Endothelial cell of umbilical vein (primary cell): ENCODE results near the gene ETFBKMT. TPM values are rescaled to one million over a fixed set of nuclear protein-coding genes. Genes with fewer than 3 reads are reported as not detected.
"Not testable (repeated sequence)": the region's sequence is repeated elsewhere in the genome, so short reads cannot be mapped to it uniquely, and the experiment has no call there.

Experiments used
- BruUV-seq: library from RNA; stranded (reverse); fragments of 400-500 nt; replicated peaks from 2 replicates; lab custom pipeline; 2021; lab: Mats Ljungman, UMichigan
- CTCF ChIA-PET: fragments of 300-600, 350-600 bp; sonication (Branson Sonifier 250); formaldehyde crosslinking; loops from one replicate; lab custom pipeline; 2021; ENCODE audit warnings: antibody characterized with exemption, inconsistent platforms; lab: Charles Lee
- POLR2A ChIA-PET: fragments of 300-600, 350-600 bp; sonication (Branson Sonifier 250); formaldehyde crosslinking; loops from one replicate; lab custom pipeline; 2021; ENCODE audit warnings: antibody characterized with exemption, inconsistent platforms; lab: Charles Lee
- DNase-seq: peaks from one replicate; pipeline ENCODE4 v3.0.0-alpha.2; 2011; ENCODE audit warnings: low read depth, low spot score
- FAIRE-seq: peaks from 2 replicates; lab custom pipeline; 2011; peaks lifted over from hg19 to GRCh38; lab: Jason Lieb, UNC
- H2AFZ ChIP-seq: 2 replicates; pipeline ENCODE4 v1.6.0; 2012; ENCODE audit warnings: low read depth, low read length, control low read depth, inconsistent platforms
- H3K27ac ChIP-seq: 2 replicates; pipeline ENCODE4 v1.5.1; 2011; ENCODE audit warnings: low read depth, mild to moderate bottlenecking, control low read depth, low read length, moderate library complexity; ENCODE audit not compliant: insufficient read depth
- H3K27me3 ChIP-seq, 2 experiments: 2 replicates each; pipeline versions ENCODE4 v1.6.0 to v1.6.1; 2011; ENCODE audit warnings: low read length in 2 of 2, mixed read lengths in 1 of 2; ENCODE audit not compliant: control insufficient read depth in 2 of 2, insufficient read depth in 2 of 2
- H3K36me3 ChIP-seq, 2 experiments: 2 replicates in 1 of 2; 3 replicates in 1 of 2; pipeline ENCODE4 v1.5.1; 2011; ENCODE audit warnings: low read length in 2 of 2, mild to moderate bottlenecking in 1 of 2, moderate library complexity in 1 of 2; ENCODE audit not compliant: control insufficient read depth in 2 of 2, insufficient read depth in 2 of 2; ENCODE audit errors: extremely low read depth in 1 of 2
- H3K4me1 ChIP-seq: 3 replicates; pipeline ENCODE4 v1.5.1; 2011; ENCODE audit warnings: mild to moderate bottlenecking, low read length; ENCODE audit not compliant: control insufficient read depth, insufficient read depth; ENCODE audit errors: extremely low read depth
- H3K4me2 ChIP-seq: 2 replicates; pipeline ENCODE4 v1.6.1; 2011; ENCODE audit warnings: low read length, control low read depth, mixed read lengths; ENCODE audit not compliant: insufficient read depth
- H3K4me3 ChIP-seq, 3 experiments: fragments of 200-600 bp in 1 of 3; sonication (generic), shearing (Covaris generic) in 1 of 3; replicated peaks in 1 of 3; 2 replicates each; pipeline ENCODE4 v1.5.1; 2011 to 2016; ENCODE audit warnings: control low read depth in 3 of 3, low read length in 3 of 3, mild to moderate bottlenecking in 2 of 3, inconsistent platforms in 1 of 3, low read depth in 1 of 3, moderate library complexity in 1 of 3; ENCODE audit not compliant: insufficient read depth in 1 of 3
- H3K79me2 ChIP-seq: 2 replicates; pipeline ENCODE4 v1.6.0; 2012; ENCODE audit warnings: low read length, inconsistent platforms; ENCODE audit not compliant: control insufficient read depth, insufficient read depth
- H3K9ac ChIP-seq: replicated peaks from 2 replicates; pipeline ENCODE3; 2011; ENCODE audit warnings: low read length, control low read depth; ENCODE audit not compliant: insufficient read depth; ENCODE audit errors: extremely low read depth
- H3K9me1 ChIP-seq: replicated peaks from 3 replicates; pipeline ENCODE4 v1.6.0; 2011; ENCODE audit warnings: mild to moderate bottlenecking, low read length; ENCODE audit not compliant: control insufficient read depth, insufficient read depth; ENCODE audit errors: extremely low read depth
- H3K9me3 ChIP-seq: replicated peaks from 2 replicates; pipeline ENCODE4 v1.5.1; 2012; ENCODE audit warnings: low read length, inconsistent platforms; ENCODE audit not compliant: control insufficient read depth, insufficient read depth
- H4K20me1 ChIP-seq: replicated peaks from 2 replicates; pipeline ENCODE3; 2011; ENCODE audit warnings: mild to moderate bottlenecking, low read length; ENCODE audit not compliant: control insufficient read depth, insufficient read depth; ENCODE audit errors: extremely low read depth
- EZH2 ChIP-seq: IDR thresholded peaks from 2 replicates; pipeline ENCODE4 v1.6.1; 2012; ENCODE audit warnings: borderline replicate concordance, low read depth, mild to moderate bottlenecking, moderate library complexity, low read length, inconsistent platforms; ENCODE audit not compliant: severe bottlenecking
- FOS ChIP-seq: IDR thresholded peaks from 2 replicates; pipeline ENCODE4 v1.6.1; 2011; ENCODE audit warnings: mild to moderate bottlenecking, low read length, moderate library complexity, borderline replicate concordance; ENCODE audit not compliant: insufficient read depth
- GATA2 ChIP-seq: IDR thresholded peaks from 2 replicates; pipeline ENCODE4 v1.7.0; 2011; ENCODE audit warnings: low read depth, mild to moderate bottlenecking, moderate library complexity, mixed read lengths, low read length; ENCODE audit not compliant: insufficient read length, insufficient read depth
- JUN ChIP-seq: IDR thresholded peaks from 2 replicates; pipeline ENCODE4 v1.6.1; 2011; ENCODE audit warnings: borderline replicate concordance, low read depth; ENCODE audit not compliant: insufficient read length, insufficient read depth
- MYC ChIP-seq: IDR thresholded peaks from one replicate; pipeline ENCODE4 v1.6.1; 2011; ENCODE audit warnings: mild to moderate bottlenecking, low read depth, low read length
- POLR2A ChIP-seq: IDR thresholded peaks from 2 replicates; pipeline ENCODE4 v1.6.1; 2012; ENCODE audit warnings: low read depth, mild to moderate bottlenecking, control low read depth, low read length
- POLR2AphosphoS5 ChIP-seq: IDR thresholded peaks from 2 replicates; pipeline ENCODE4 v1.6.1; 2012; ENCODE audit warnings: low read depth, mild to moderate bottlenecking, control low read depth, low read length, moderate library complexity; ENCODE audit not compliant: insufficient read depth
- dilution Hi-C: fragments of 300-500 bp; cut with MboI; formaldehyde crosslinking; loops from one replicate; pipeline ENCODE4 v1.15.0; 2019; ENCODE audit warnings: low sequenced_read_pairs; ENCODE audit not compliant: extremely low pct_ligation_motif_present
- intact Hi-C: fragments of 100-400 bp; cut with micrococcal nuclease; formaldehyde crosslinking; loops from one replicate; pipeline ENCODE4 v1.10.0; 2022
- polyA plus RNA-seq, 4 experiments: library from polyadenylated mRNA; depleted of rRNA in 3 of 4; stranded (reverse) in 3 of 4; unstranded in 1 of 4; fragments of >200 nt; gene quantifications; 2 replicates each; pipeline versions ENCODE4 v1.2.1 to v1.2.3, GENCODE V29; 2011 to 2012; ENCODE audit warnings: missing spikeins in 1 of 4
- total RNA-seq: library from RNA; stranded (reverse); gene quantifications from 2 replicates; pipeline ENCODE4 v1.2.3, GENCODE V29; 2021
- TF ChIP-seq, protein P1 (sequence below): IDR thresholded peaks from 2 replicates; pipeline ENCODE4 v1.6.1; 2011; ENCODE audit not compliant: insufficient read depth, insufficient read length
- TF ChIP-seq, protein P2 (sequence below), 2 donors: IDR thresholded peaks; 1 replicate in 1 of 2; 2 replicates in 1 of 2; pipeline ENCODE4 v1.5.1; 2011; ENCODE audit warnings: low read length in 2 of 2, mild to moderate bottlenecking in 2 of 2, moderate library complexity in 2 of 2, control low read depth in 1 of 2, inconsistent platforms in 1 of 2, low read depth in 1 of 2; ENCODE audit not compliant: insufficient read depth in 1 of 2; ENCODE audit errors: extremely low read depth in 1 of 2

The ETFBKMT gene
- total and polyA plus RNA-seq, 2 donors (not counting 3 experiments of a cell fraction or from before 2014, with no cell fraction given), result 1.4 to 3.1 TPM

GRCh38 chr12:31687101-31687527 lies 27.6 kb downstream of the ETFBKMT start:
- Histone ChIP-seq H3K27me3 (no peaks in the 10 kb centered on the region), H2AFZ (no peak overlapping the region), H3K9me3 (no peaks in the 10 kb centered on the region), H4K20me1 (no peaks in the 10 kb centered on the region), H3K4me2 (no peak overlapping the region), H3K27ac (no peak overlapping the region), H3K4me1 (no peaks in the 10 kb centered on the region), H3K9me1 (no peaks in the 10 kb centered on the region), H3K36me3 (no peaks in the 10 kb centered on the region), H3K4me3 (no peak overlapping the region), H3K79me2 (no peaks in the 10 kb centered on the region), H3K9ac (no peak overlapping the region)
- dilution Hi-C loops (no loop called here), intact Hi-C loops (loop anchor here (10.0 kb wide), 1 partner anchor 188 kb away; no protein-coding TSS in a partner anchor)
- ChIA-PET CTCF (interaction anchor here (1.6 kb wide), 1 partner anchor 11 kb away, joined by 3 read pairs; no protein-coding TSS in a partner anchor), POLR2A (no interaction called here)
- TF ChIP-seq POLR2A, result no peak
- TF ChIP-seq MYC, result no peak
- TF ChIP-seq, protein P1, sequence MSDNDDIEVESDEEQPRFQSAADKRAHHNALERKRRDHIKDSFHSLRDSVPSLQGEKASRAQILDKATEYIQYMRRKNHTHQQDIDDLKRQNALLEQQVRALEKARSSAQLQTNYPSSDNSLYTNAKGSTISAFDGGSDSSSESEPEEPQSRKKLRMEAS, result no peak
- TF ChIP-seq GATA2, result no peak
- no peak for TF ChIP-seq POLR2AphosphoS5
- TF ChIP-seq EZH2, result no peak
- no peak for TF ChIP-seq FOS
- TF ChIP-seq, protein P2, sequence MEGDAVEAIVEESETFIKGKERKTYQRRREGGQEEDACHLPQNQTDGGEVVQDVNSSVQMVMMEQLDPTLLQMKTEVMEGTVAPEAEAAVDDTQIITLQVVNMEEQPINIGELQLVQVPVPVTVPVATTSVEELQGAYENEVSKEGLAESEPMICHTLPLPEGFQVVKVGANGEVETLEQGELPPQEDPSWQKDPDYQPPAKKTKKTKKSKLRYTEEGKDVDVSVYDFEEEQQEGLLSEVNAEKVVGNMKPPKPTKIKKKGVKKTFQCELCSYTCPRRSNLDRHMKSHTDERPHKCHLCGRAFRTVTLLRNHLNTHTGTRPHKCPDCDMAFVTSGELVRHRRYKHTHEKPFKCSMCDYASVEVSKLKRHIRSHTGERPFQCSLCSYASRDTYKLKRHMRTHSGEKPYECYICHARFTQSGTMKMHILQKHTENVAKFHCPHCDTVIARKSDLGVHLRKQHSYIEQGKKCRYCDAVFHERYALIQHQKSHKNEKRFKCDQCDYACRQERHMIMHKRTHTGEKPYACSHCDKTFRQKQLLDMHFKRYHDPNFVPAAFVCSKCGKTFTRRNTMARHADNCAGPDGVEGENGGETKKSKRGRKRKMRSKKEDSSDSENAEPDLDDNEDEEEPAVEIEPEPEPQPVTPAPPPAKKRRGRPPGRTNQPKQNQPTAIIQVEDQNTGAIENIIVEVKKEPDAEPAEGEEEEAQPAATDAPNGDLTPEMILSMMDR (IDR thresholded peaks at IDR 0.05; ENCODE audit: extremely low read depth in 1 of 2, insufficient read depth in 1 of 2, low read depth in 1 of 2, low read length in 2 of 2), result no peak
- TF ChIP-seq JUN, result no peak
- DNase-seq (no peak), FAIRE-seq (no peak)
- BruUV-seq, result no TSS peak

- H2AFZ ChIP-seq, H3K27me3 ChIP-seq, CTCF ChIA-PET, H3K36me3 ChIP-seq, POLR2A ChIA-PET, FAIRE-seq, H3K27ac ChIP-seq, H3K79me2 ChIP-seq, H3K9me1 ChIP-seq, BruUV-seq, DNase-seq, H3K4me2 ChIP-seq, dilution Hi-C loops, H3K4me3 ChIP-seq, H4K20me1 ChIP-seq, H3K9me3 ChIP-seq, H3K4me1 ChIP-seq, H3K9ac ChIP-seq: not testable (repeated sequence)
- intact Hi-C loops, result loop anchor here (10.0 kb wide), 1 partner anchor 185 kb away; no protein-coding TSS in a partner anchor
Measured at GRCh38 chr12:31689921-31690320, 30.4 kb downstream of the ETFBKMT start.
